Activated CD4-positive, CD25-positive, alpha-beta regulatory T cell treated with anti-CD3 and anti-CD28 coated beads, Interleukin-2, amount 50 U/mL, for 16 hours (primary cell): Measurements from ENCODE around the gene MAP4.
"Not testable (repeated sequence)": the region's sequence is repeated elsewhere in the genome, so short reads cannot be mapped to it uniquely, and the experiment has no call there.

ENCODE experiments used
- DNase-seq: peaks from one replicate; pipeline ENCODE4 v3.0.0-alpha.2; 2020; ENCODE audit warnings: low read depth, low spot score

Gene MAP4

GRCh38 chr3:47846186-47846879 is 169.9 kb downstream of the MAP4 start:
- no peak for DNase-seq

- DNase-seq, result no peak
Measured at GRCh38 chr3:47841786-47842349, 174.3 kb downstream of the MAP4 start.

GRCh38 chr3:47838503-47838902 is 177.7 kb downstream of the MAP4 start:
- no peak for DNase-seq

GRCh38 chr3:47836986-47837385 is 179.2 kb downstream of the MAP4 start:
- DNase-seq, result no peak

GRCh38 chr3:47829482-47829881 is 186.7 kb downstream of the MAP4 start:
- DNase-seq, result not testable (repeated sequence)

GRCh38 chr3:47825590-47825989 is 190.6 kb downstream of the MAP4 start:
- DNase-seq, result no peak

- peak; percentile 61 for DNase-seq
Measured at GRCh38 chr3:47824541-47825473, 191.4 kb downstream of the MAP4 start.

- DNase-seq, result no peak
Measured at GRCh38 chr3:47817609-47818008, 198.6 kb downstream of the MAP4 start.

- DNase-seq, result no peak
Measured at GRCh38 chr3:47813551-47814177, 202.6 kb downstream of the MAP4 start.

GRCh38 chr3:47804577-47804976 is 211.6 kb downstream of the MAP4 start:
- DNase-seq, result no peak

- no peak for DNase-seq
Measured at GRCh38 chr3:47803480-47804025, 212.7 kb downstream of the MAP4 start.

GRCh38 chr3:47802734-47803479 is 213.3 kb downstream of the MAP4 start, which contains the start of gene DHX30:
Gene DHX30, plus strand, starts transcription at chr3:47803138. Its CDS starts 7,546 bp downstream, at chr3:47810684.
- peak; percentile 76 for DNase-seq
